ENCODE measurements around the gene LAMC2. TPM values are rescaled to one million over a fixed set of nuclear protein-coding genes. Genes with fewer than 3 reads are reported as not detected.

Gene LAMC2
- total and polyA plus RNA-seq, 2 of the 13 experiments (the other 11 are each of a cell fraction or from before 2014, with no cell fraction given), result 0.03 TPM; not detected in 1

GRCh38 chr1:183206538-183207122, 20.6 kb downstream of the LAMC2 start:
- intact Hi-C loops (cut with micrococcal nuclease; ENCODE audit: unreplicated experiment), result no loop called here
- DNase-seq (ENCODE audit: low spot score), result no peak
- Histone ChIP-seq H3K27ac (ENCODE audit: extremely low read length, insufficient read depth, low read length) (no peak overlapping the region), H3K36me3 (replicated peaks in 1 of 2; ENCODE audit: control insufficient read depth in 1 of 2, insufficient read depth in 2 of 2, low read length in 2 of 2) (no peaks in the 10 kb centered on the region), H3K4me2 (ENCODE audit: low read depth, low read length) (no peak overlapping the region), H4K20me1 (ENCODE audit: insufficient read depth, low read length) (no peaks in the 10 kb centered on the region), H3K9ac (ENCODE audit: insufficient read depth, low read depth, low read length) (no peak overlapping the region), H2AFZ (ENCODE audit: low read length) (no peak overlapping the region), H3K9me3 (ENCODE audit: low read length) (no peaks in the 10 kb centered on the region), H3K4me3 (replicated peaks in 1 of 3; ENCODE audit: insufficient read depth in 1 of 3, low read depth in 2 of 3, low read length in 3 of 3) (no peak overlapping the region), H3K79me2 (ENCODE audit: insufficient read depth, low read length) (no peaks in the 10 kb centered on the region), H3K27me3 (ENCODE audit: control insufficient read depth in 1 of 2, insufficient read depth in 2 of 2, low read length in 2 of 2) (peaks cover 0 to 5% of the 10 kb centered on the region in 2 experiments; a peak in 1 of 5 replicates), H3K4me1 (ENCODE audit: insufficient read depth, low read length) (no peaks in the 10 kb centered on the region)
- ATAC-seq, result no peak
- in situ Hi-C loops (cut with HindIII; ENCODE audit: extremely low pct_ligation_motif_present, low pct_unique_long_range_greater_than_20kb), result no loop called here
- no peak for FAIRE-seq
- ChIA-PET POLR2A (no interaction called here), CTCF (ENCODE audit: low intra/inter-chr PET ratio, low total read pairs) (no interaction called here)
- BruUV-seq (replicated peaks), result no TSS peak
- WGBS (ENCODE audit: low lambda C conversion rate), result 33% methylated on average over 6 of the region's 6 CpGs
- TF ChIP-seq ZNF547 (CRISPR knock-in tag; IDR thresholded peaks at IDR 0.05) (no peak), BATF2 (CRISPR knock-in tag; IDR thresholded peaks at IDR 0.05) (no peak), ZNF629 (CRISPR knock-in tag; conservative IDR thresholded peaks at IDR 0.05) (no peak), ZNF543 (CRISPR knock-in tag; IDR thresholded peaks at IDR 0.05) (no peak), ZNF232 (CRISPR knock-in tag; IDR thresholded peaks at IDR 0.05; ENCODE audit: borderline replicate concordance) (no peak), HNF4G (IDR thresholded peaks at IDR 0.05; ENCODE audit: borderline replicate concordance, low read depth, low read length) (no peak), HNF4G (CRISPR knock-in tag; IDR thresholded peaks at IDR 0.05; ENCODE audit: borderline replicate concordance, low read depth) (no peak), SSRP1 (CRISPR knock-in tag; IDR thresholded peaks at IDR 0.05) (no peak), KDM6A (CRISPR knock-in tag; IDR thresholded peaks at IDR 0.05; ENCODE audit: low read depth) (no peak), FOXO1 (CRISPR knock-in tag; IDR thresholded peaks at IDR 0.05) (no peak), SMAD9 (CRISPR knock-in tag; IDR thresholded peaks at IDR 0.05) (no peak), NBN (conservative IDR thresholded peaks at IDR 0.05) (no peak), SCMH1 (CRISPR knock-in tag; IDR thresholded peaks at IDR 0.05; ENCODE audit: borderline replicate concordance) (no peak), HOMEZ (CRISPR knock-in tag; IDR thresholded peaks at IDR 0.05; ENCODE audit: low read depth) (no peak)
- TF ChIP-seq, protein P1, sequence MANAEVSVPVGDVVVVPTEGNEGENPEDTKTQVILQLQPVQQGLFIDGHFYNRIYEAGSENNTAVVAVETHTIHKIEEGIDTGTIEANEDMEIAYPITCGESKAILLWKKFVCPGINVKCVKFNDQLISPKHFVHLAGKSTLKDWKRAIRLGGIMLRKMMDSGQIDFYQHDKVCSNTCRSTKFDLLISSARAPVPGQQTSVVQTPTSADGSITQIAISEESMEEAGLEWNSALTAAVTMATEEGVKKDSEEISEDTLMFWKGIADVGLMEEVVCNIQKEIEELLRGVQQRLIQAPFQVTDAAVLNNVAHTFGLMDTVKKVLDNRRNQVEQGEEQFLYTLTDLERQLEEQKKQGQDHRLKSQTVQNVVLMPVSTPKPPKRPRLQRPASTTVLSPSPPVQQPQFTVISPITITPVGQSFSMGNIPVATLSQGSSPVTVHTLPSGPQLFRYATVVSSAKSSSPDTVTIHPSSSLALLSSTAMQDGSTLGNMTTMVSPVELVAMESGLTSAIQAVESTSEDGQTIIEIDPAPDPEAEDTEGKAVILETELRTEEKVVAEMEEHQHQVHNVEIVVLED (CRISPR knock-in tag; IDR thresholded peaks at IDR 0.05; ENCODE audit: borderline replicate concordance), result no peak
- TF ChIP-seq, protein P2, sequence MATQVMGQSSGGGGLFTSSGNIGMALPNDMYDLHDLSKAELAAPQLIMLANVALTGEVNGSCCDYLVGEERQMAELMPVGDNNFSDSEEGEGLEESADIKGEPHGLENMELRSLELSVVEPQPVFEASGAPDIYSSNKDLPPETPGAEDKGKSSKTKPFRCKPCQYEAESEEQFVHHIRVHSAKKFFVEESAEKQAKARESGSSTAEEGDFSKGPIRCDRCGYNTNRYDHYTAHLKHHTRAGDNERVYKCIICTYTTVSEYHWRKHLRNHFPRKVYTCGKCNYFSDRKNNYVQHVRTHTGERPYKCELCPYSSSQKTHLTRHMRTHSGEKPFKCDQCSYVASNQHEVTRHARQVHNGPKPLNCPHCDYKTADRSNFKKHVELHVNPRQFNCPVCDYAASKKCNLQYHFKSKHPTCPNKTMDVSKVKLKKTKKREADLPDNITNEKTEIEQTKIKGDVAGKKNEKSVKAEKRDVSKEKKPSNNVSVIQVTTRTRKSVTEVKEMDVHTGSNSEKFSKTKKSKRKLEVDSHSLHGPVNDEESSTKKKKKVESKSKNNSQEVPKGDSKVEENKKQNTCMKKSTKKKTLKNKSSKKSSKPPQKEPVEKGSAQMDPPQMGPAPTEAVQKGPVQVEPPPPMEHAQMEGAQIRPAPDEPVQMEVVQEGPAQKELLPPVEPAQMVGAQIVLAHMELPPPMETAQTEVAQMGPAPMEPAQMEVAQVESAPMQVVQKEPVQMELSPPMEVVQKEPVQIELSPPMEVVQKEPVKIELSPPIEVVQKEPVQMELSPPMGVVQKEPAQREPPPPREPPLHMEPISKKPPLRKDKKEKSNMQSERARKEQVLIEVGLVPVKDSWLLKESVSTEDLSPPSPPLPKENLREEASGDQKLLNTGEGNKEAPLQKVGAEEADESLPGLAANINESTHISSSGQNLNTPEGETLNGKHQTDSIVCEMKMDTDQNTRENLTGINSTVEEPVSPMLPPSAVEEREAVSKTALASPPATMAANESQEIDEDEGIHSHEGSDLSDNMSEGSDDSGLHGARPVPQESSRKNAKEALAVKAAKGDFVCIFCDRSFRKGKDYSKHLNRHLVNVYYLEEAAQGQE (IDR thresholded peaks at IDR 0.05; ENCODE audit: borderline replicate concordance in 1 of 2, low read depth in 1 of 2, low read length in 2 of 2), result no peak
